ENCODE measurements around the gene HMGN3.

DNA sequence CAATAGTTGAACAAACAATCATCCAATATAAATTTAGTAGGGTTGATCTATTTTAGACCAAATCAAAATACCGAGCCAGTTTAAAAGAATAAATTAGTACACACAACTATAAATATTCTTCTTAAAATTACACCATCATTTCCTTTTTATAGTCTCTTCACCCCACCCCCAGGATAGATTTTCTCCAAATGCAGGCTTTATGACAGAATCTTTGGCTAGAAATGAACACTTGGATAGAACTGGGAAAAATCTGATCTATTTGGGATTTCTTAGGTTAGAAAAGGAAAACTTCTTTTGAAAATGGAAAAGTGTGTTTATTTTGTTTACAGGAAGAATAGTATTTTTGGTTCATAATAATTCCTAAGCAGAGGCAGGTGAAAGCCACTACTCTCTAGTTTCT lies 74.6 kb downstream of the HMGN3 start:
- TF ChIP-seq GABPB1 (CRISPR knock-in tag; IDR thresholded peaks at IDR 0.05) (no peak), SP1 (CRISPR knock-in tag; conservative IDR thresholded peaks at IDR 0.05) (no peak), JUN (CRISPR knock-in tag; IDR thresholded peaks at IDR 0.05) (no peak), ZNF138 (CRISPR knock-in tag; conservative IDR thresholded peaks at IDR 0.05) (no peak), ZNF263 (CRISPR knock-in tag; IDR thresholded peaks at IDR 0.05; ENCODE audit: low read depth) (no peak), ZNF423 (CRISPR knock-in tag; IDR thresholded peaks at IDR 0.05) (no peak), NFYB (CRISPR knock-in tag; conservative IDR thresholded peaks at IDR 0.05; ENCODE audit: low read depth) (no peak), MYBL2 (CRISPR knock-in tag; IDR thresholded peaks at IDR 0.05) (no peak)
- TF ChIP-seq, protein P1, sequence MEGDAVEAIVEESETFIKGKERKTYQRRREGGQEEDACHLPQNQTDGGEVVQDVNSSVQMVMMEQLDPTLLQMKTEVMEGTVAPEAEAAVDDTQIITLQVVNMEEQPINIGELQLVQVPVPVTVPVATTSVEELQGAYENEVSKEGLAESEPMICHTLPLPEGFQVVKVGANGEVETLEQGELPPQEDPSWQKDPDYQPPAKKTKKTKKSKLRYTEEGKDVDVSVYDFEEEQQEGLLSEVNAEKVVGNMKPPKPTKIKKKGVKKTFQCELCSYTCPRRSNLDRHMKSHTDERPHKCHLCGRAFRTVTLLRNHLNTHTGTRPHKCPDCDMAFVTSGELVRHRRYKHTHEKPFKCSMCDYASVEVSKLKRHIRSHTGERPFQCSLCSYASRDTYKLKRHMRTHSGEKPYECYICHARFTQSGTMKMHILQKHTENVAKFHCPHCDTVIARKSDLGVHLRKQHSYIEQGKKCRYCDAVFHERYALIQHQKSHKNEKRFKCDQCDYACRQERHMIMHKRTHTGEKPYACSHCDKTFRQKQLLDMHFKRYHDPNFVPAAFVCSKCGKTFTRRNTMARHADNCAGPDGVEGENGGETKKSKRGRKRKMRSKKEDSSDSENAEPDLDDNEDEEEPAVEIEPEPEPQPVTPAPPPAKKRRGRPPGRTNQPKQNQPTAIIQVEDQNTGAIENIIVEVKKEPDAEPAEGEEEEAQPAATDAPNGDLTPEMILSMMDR (IDR thresholded peaks at IDR 0.05): no peak
- TF ChIP-seq, protein P2, sequence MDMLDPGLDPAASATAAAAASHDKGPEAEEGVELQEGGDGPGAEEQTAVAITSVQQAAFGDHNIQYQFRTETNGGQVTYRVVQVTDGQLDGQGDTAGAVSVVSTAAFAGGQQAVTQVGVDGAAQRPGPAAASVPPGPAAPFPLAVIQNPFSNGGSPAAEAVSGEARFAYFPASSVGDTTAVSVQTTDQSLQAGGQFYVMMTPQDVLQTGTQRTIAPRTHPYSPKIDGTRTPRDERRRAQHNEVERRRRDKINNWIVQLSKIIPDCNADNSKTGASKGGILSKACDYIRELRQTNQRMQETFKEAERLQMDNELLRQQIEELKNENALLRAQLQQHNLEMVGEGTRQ (CRISPR knock-in tag; IDR thresholded peaks at IDR 0.05): no peak
- TF ChIP-seq, protein P3, sequence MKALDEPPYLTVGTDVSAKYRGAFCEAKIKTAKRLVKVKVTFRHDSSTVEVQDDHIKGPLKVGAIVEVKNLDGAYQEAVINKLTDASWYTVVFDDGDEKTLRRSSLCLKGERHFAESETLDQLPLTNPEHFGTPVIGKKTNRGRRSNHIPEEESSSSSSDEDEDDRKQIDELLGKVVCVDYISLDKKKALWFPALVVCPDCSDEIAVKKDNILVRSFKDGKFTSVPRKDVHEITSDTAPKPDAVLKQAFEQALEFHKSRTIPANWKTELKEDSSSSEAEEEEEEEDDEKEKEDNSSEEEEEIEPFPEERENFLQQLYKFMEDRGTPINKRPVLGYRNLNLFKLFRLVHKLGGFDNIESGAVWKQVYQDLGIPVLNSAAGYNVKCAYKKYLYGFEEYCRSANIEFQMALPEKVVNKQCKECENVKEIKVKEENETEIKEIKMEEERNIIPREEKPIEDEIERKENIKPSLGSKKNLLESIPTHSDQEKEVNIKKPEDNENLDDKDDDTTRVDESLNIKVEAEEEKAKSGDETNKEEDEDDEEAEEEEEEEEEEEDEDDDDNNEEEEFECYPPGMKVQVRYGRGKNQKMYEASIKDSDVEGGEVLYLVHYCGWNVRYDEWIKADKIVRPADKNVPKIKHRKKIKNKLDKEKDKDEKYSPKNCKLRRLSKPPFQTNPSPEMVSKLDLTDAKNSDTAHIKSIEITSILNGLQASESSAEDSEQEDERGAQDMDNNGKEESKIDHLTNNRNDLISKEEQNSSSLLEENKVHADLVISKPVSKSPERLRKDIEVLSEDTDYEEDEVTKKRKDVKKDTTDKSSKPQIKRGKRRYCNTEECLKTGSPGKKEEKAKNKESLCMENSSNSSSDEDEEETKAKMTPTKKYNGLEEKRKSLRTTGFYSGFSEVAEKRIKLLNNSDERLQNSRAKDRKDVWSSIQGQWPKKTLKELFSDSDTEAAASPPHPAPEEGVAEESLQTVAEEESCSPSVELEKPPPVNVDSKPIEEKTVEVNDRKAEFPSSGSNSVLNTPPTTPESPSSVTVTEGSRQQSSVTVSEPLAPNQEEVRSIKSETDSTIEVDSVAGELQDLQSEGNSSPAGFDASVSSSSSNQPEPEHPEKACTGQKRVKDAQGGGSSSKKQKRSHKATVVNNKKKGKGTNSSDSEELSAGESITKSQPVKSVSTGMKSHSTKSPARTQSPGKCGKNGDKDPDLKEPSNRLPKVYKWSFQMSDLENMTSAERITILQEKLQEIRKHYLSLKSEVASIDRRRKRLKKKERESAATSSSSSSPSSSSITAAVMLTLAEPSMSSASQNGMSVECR (CRISPR knock-in tag; IDR thresholded peaks at IDR 0.05; ENCODE audit: borderline replicate concordance): no peak
- TF ChIP-seq, protein P4, sequence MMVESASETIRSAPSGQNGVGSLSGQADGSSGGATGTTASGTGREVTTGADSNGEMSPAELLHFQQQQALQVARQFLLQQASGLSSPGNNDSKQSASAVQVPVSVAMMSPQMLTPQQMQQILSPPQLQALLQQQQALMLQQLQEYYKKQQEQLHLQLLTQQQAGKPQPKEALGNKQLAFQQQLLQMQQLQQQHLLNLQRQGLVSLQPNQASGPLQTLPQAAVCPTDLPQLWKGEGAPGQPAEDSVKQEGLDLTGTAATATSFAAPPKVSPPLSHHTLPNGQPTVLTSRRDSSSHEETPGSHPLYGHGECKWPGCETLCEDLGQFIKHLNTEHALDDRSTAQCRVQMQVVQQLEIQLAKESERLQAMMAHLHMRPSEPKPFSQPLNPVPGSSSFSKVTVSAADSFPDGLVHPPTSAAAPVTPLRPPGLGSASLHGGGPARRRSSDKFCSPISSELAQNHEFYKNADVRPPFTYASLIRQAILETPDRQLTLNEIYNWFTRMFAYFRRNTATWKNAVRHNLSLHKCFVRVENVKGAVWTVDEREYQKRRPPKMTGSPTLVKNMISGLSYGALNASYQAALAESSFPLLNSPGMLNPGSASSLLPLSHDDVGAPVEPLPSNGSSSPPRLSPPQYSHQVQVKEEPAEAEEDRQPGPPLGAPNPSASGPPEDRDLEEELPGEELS (CRISPR knock-in tag; IDR thresholded peaks at IDR 0.05): no peak
